OCI-LY1 (cell line): ENCODE data around the gene DGKB.

Experiments
- CTCF ChIP-seq: fragments of 200-600 bp; sonication (generic), shearing (Covaris generic); IDR thresholded peaks from 2 replicates; pipeline ENCODE4 v1.5.1; 2017; ENCODE audit warnings: mild to moderate bottlenecking, antibody characterized with exemption, low read length, moderate library complexity, mixed read lengths
- EZH2 ChIP-seq: fragments of 200-600 bp; sonication (generic), shearing (Covaris generic); IDR thresholded peaks from 2 replicates; pipeline ENCODE4 v1.8.0; 2017; ENCODE audit warnings: borderline replicate concordance, mixed run types, mild to moderate bottlenecking, antibody characterized with exemption, low read length, moderate library complexity, mixed read lengths

DNA sequence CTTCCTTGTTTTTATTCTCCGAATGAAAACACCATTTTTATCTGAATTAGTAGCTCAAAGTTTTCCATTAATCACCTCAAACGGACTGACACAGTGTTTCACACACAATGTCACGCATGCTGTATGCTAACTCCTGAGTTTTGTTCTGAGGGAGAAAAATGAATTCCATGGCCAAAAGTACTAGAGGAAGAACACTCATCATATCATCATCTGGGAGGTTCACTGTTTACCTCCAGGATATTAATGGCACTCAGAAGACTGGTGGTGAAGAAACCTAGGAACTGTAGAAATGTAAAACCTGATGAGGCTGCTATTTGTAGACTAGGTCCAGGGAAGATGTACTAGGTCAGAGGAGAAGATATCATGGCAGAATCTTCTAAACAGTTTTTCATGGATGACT is 517.5 kb downstream of the DGKB start:
- TF ChIP-seq CTCF = no peak
- no peak for TF ChIP-seq EZH2
